Liver (tissue), 9 donors: Measurements from ENCODE around the gene CACNA1C. TPM values are rescaled to one million over a fixed set of nuclear protein-coding genes. Genes with fewer than 3 reads are reported as not detected.

Experiments
- DNase-seq: peaks from one replicate; pipeline ENCODE4 v3.0.0-alpha.2; 2017; ENCODE audit warnings: low spot score
- H3K27ac ChIP-seq, 2 donors: one replicate each; pipeline ENCODE4 v1.7.0; 2013; ENCODE audit warnings: inconsistent platforms in 2 of 2, low read length in 2 of 2, control low read depth in 1 of 2, low read depth in 1 of 2, mild to moderate bottlenecking in 1 of 2
- H3K27me3 ChIP-seq, 4 donors: one replicate each; pipeline versions ENCODE4 v1.6.1 to v1.7.0; 2013; ENCODE audit warnings: low read length in 3 of 4, inconsistent platforms in 1 of 4, mild to moderate bottlenecking in 1 of 4, moderate library complexity in 1 of 4; ENCODE audit not compliant: control insufficient read depth in 4 of 4, insufficient read depth in 4 of 4
- H3K36me3 ChIP-seq, 4 donors: one replicate each; pipeline versions ENCODE4 v1.6.1 to v1.7.0; 2013; ENCODE audit warnings: low read length in 3 of 4, mild to moderate bottlenecking in 3 of 4, low read depth in 1 of 4, moderate library complexity in 1 of 4; ENCODE audit not compliant: control insufficient read depth in 4 of 4, insufficient read depth in 3 of 4
- H3K4me1 ChIP-seq, 4 donors: one replicate each; pipeline versions ENCODE4 v1.6.1 to v1.7.0; 2013; ENCODE audit warnings: low read length in 3 of 4, mild to moderate bottlenecking in 3 of 4, moderate library complexity in 1 of 4; ENCODE audit not compliant: control insufficient read depth in 4 of 4, insufficient read depth in 4 of 4
- H3K4me3 ChIP-seq, 3 donors: one replicate each; pipeline versions ENCODE4 v1.6.1 to v1.7.0; 2013; ENCODE audit warnings: low read length in 3 of 3, control low read depth in 1 of 3, low read depth in 1 of 3, mild to moderate bottlenecking in 1 of 3
- H3K9ac ChIP-seq, 2 donors: one replicate each; pipeline ENCODE4 v1.7.0; 2013; ENCODE audit warnings: low read length in 2 of 2, mild to moderate bottlenecking in 2 of 2, moderate library complexity in 2 of 2, control low read depth in 1 of 2, low read depth in 1 of 2
- H3K9me3 ChIP-seq, 4 donors: one replicate each; pipeline versions ENCODE4 v1.6.1 to v1.7.0; 2013; ENCODE audit warnings: low read length in 3 of 4; ENCODE audit not compliant: control insufficient read depth in 4 of 4
- EGR1 ChIP-seq, 2 donors: IDR thresholded peaks; 2 replicates each; pipeline ENCODE4 v1.6.1; 2016 to 2018; ENCODE audit warnings: antibody characterized with exemption in 2 of 2, low read depth in 2 of 2
- FOXA1 ChIP-seq: IDR thresholded peaks from 2 replicates; pipeline ENCODE4 v1.6.1; 2016; ENCODE audit warnings: antibody characterized with exemption
- FOXA2 ChIP-seq: IDR thresholded peaks from 2 replicates; pipeline ENCODE4 v1.6.1; 2016; ENCODE audit warnings: antibody characterized with exemption
- GABPA ChIP-seq, 2 donors: IDR thresholded peaks in 1 of 2; conservative IDR thresholded peaks in 1 of 2; 2 replicates each; pipeline ENCODE4 v1.6.1; 2016; ENCODE audit warnings: antibody characterized with exemption in 2 of 2, mild to moderate bottlenecking in 1 of 2, moderate library complexity in 1 of 2
- HNF4A ChIP-seq, 2 donors: conservative IDR thresholded peaks; 2 replicates each; pipeline ENCODE4 v1.6.1; 2016; ENCODE audit warnings: antibody characterized with exemption in 2 of 2, mild to moderate bottlenecking in 2 of 2
- HNF4G ChIP-seq: IDR thresholded peaks from 2 replicates; pipeline ENCODE4 v1.6.1; 2016; ENCODE audit warnings: antibody characterized with exemption
- JUND ChIP-seq, 2 donors: IDR thresholded peaks; 2 replicates each; pipeline ENCODE4 v1.6.1; 2016; ENCODE audit warnings: antibody characterized with exemption in 2 of 2
- NR2F2 ChIP-seq: IDR thresholded peaks from 2 replicates; pipeline ENCODE4 v1.6.1; 2016; ENCODE audit warnings: antibody characterized with exemption
- RAD21 ChIP-seq, 2 donors: IDR thresholded peaks; 2 replicates each; pipeline ENCODE4 v1.6.1; 2016; ENCODE audit warnings: antibody characterized with exemption in 2 of 2, mild to moderate bottlenecking in 2 of 2
- RXRA ChIP-seq, 2 donors: IDR thresholded peaks; 2 replicates each; pipeline ENCODE4 v1.6.1; 2017 to 2018; ENCODE audit warnings: antibody characterized with exemption in 2 of 2, mild to moderate bottlenecking in 1 of 2
- SP1 ChIP-seq: IDR thresholded peaks from 2 replicates; pipeline ENCODE4 v1.6.1; 2018; ENCODE audit warnings: antibody characterized with exemption, mild to moderate bottlenecking
- TAF1 ChIP-seq: conservative IDR thresholded peaks from 2 replicates; pipeline ENCODE4 v1.6.1; 2016; ENCODE audit warnings: antibody characterized with exemption, mild to moderate bottlenecking
- YY1 ChIP-seq: IDR thresholded peaks from 2 replicates; pipeline ENCODE4 v1.6.1; 2016; ENCODE audit warnings: antibody characterized with exemption, mild to moderate bottlenecking
- whole genome bisulfite sequencing: extraction: QIAGEN DNeasy Blood & Tissue Kit; methylation state at CpG from one replicate; pipeline ENCODE4 v1.1.7; 2013; 5-methylcytosine and 5-hydroxymethylcytosine counted together
- polyA plus RNA-seq, 2 donors: library from polyadenylated mRNA; stranded (reverse) in 1 of 2; unstranded in 1 of 2; fragments of 200-250 nt in 1 of 2; fragments of >200 nt in 1 of 2; fragmentation: Nextera tagmentation in 1 of 2; extraction: Ambion mirVana in 1 of 2; gene quantifications; one replicate each; pipeline versions ENCODE4 v1.2.1 to v1.2.3, GENCODE V29; 2013 to 2015
- total RNA-seq, 2 donors: library from RNA; depleted of rRNA; stranded (reverse); fragments of >200 nt; gene quantifications; one replicate each; pipeline ENCODE4 v1.2.3, GENCODE V29; 2014
- TF ChIP-seq, protein P1 (sequence below): IDR thresholded peaks from 2 replicates; pipeline ENCODE4 v1.6.1; 2016; ENCODE audit warnings: antibody characterized with exemption, mild to moderate bottlenecking
- TF ChIP-seq, protein P2 (sequence below): IDR thresholded peaks from 2 replicates; pipeline ENCODE4 v1.6.1; 2016; ENCODE audit warnings: antibody characterized with exemption
- TF ChIP-seq, protein P3 (sequence below): IDR thresholded peaks from 2 replicates; pipeline ENCODE4 v1.6.1; 2016; ENCODE audit warnings: antibody characterized with exemption
- TF ChIP-seq, protein P4 (sequence below): IDR thresholded peaks from 2 replicates; pipeline ENCODE4 v1.6.1; 2016; ENCODE audit warnings: antibody characterized with exemption
- TF ChIP-seq, protein P5 (sequence below): fragments of 150-350 bp; IDR thresholded peaks from 2 replicates; pipeline ENCODE4 v1.5.1; 2017; ENCODE audit warnings: improper control_type of control experiment, low read depth, low read length; ENCODE audit not compliant: missing input control
- donor health status: healthy.
- donor health status: healthy.
- donor health status: healthy.
- donor health status: healthy.
- donor health status: healthy.

The CACNA1C gene
- total and polyA plus RNA-seq, 4 donors = 0.23 to 1.9 (median 0.41) TPM

DNA sequence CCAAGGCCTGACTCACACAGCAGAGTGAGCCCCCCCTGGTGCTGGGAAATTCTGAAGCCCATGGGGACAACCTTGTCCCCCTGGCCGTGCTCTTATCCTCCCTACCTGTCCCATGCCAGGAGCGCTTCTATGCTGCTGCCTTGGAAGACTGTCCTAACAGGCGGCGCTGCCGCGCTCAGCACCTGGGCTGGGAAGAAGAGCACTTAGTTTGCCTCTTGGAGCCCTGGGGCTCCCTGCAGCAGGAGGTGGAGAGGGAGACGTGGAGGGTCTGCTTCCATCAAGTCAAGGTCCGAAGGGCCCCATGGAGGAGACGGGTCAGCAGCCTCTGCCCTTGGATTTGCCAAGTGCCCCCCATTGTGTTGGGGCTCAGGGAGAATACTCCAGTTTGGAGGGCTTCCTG lies 300.5 kb downstream of the CACNA1C start:
- Histone ChIP-seq H3K9me3 (no peaks in the 10 kb centered on the region), H3K9ac (no peak overlapping the region), H3K4me1 (no peaks in the 10 kb centered on the region), H3K36me3 (no peaks in the 10 kb centered on the region), H3K27me3 (peaks cover 0 to 2% (median 0%) of the 10 kb centered on the region in 4 donors), H3K4me3 (no peak overlapping the region), H3K27ac (no peak overlapping the region)
- no peak for DNase-seq
- TF ChIP-seq, protein P1, sequence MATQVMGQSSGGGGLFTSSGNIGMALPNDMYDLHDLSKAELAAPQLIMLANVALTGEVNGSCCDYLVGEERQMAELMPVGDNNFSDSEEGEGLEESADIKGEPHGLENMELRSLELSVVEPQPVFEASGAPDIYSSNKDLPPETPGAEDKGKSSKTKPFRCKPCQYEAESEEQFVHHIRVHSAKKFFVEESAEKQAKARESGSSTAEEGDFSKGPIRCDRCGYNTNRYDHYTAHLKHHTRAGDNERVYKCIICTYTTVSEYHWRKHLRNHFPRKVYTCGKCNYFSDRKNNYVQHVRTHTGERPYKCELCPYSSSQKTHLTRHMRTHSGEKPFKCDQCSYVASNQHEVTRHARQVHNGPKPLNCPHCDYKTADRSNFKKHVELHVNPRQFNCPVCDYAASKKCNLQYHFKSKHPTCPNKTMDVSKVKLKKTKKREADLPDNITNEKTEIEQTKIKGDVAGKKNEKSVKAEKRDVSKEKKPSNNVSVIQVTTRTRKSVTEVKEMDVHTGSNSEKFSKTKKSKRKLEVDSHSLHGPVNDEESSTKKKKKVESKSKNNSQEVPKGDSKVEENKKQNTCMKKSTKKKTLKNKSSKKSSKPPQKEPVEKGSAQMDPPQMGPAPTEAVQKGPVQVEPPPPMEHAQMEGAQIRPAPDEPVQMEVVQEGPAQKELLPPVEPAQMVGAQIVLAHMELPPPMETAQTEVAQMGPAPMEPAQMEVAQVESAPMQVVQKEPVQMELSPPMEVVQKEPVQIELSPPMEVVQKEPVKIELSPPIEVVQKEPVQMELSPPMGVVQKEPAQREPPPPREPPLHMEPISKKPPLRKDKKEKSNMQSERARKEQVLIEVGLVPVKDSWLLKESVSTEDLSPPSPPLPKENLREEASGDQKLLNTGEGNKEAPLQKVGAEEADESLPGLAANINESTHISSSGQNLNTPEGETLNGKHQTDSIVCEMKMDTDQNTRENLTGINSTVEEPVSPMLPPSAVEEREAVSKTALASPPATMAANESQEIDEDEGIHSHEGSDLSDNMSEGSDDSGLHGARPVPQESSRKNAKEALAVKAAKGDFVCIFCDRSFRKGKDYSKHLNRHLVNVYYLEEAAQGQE = no peak
- no peak for TF ChIP-seq HNF4A (conservative IDR thresholded peaks at IDR 0.05)
- TF ChIP-seq, protein P2, sequence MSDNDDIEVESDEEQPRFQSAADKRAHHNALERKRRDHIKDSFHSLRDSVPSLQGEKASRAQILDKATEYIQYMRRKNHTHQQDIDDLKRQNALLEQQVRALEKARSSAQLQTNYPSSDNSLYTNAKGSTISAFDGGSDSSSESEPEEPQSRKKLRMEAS = no peak
- no peak for TF ChIP-seq SP1
- no peak for TF ChIP-seq YY1
- TF ChIP-seq, protein P3, sequence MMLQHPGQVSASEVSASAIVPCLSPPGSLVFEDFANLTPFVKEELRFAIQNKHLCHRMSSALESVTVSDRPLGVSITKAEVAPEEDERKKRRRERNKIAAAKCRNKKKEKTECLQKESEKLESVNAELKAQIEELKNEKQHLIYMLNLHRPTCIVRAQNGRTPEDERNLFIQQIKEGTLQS = no peak
- no peak for TF ChIP-seq RAD21 (IDR thresholded peaks at IDR 0.05)
- no peak for TF ChIP-seq HNF4G
- no peak for TF ChIP-seq RXRA (IDR thresholded peaks at IDR 0.05)
- TF ChIP-seq FOXA2 = no peak
- no peak for TF ChIP-seq FOXA1
- TF ChIP-seq TAF1 = no peak
- TF ChIP-seq, protein P4, sequence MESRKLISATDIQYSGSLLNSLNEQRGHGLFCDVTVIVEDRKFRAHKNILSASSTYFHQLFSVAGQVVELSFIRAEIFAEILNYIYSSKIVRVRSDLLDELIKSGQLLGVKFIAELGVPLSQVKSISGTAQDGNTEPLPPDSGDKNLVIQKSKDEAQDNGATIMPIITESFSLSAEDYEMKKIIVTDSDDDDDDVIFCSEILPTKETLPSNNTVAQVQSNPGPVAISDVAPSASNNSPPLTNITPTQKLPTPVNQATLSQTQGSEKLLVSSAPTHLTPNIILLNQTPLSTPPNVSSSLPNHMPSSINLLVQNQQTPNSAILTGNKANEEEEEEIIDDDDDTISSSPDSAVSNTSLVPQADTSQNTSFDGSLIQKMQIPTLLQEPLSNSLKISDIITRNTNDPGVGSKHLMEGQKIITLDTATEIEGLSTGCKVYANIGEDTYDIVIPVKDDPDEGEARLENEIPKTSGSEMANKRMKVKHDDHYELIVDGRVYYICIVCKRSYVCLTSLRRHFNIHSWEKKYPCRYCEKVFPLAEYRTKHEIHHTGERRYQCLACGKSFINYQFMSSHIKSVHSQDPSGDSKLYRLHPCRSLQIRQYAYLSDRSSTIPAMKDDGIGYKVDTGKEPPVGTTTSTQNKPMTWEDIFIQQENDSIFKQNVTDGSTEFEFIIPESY = no peak
- no peak for TF ChIP-seq NR2F2
- no peak for TF ChIP-seq GABPA (IDR thresholded peaks at IDR 0.05 in 1 of 2, conservative IDR thresholded peaks at IDR 0.05 in 1 of 2)
- TF ChIP-seq, protein P5, sequence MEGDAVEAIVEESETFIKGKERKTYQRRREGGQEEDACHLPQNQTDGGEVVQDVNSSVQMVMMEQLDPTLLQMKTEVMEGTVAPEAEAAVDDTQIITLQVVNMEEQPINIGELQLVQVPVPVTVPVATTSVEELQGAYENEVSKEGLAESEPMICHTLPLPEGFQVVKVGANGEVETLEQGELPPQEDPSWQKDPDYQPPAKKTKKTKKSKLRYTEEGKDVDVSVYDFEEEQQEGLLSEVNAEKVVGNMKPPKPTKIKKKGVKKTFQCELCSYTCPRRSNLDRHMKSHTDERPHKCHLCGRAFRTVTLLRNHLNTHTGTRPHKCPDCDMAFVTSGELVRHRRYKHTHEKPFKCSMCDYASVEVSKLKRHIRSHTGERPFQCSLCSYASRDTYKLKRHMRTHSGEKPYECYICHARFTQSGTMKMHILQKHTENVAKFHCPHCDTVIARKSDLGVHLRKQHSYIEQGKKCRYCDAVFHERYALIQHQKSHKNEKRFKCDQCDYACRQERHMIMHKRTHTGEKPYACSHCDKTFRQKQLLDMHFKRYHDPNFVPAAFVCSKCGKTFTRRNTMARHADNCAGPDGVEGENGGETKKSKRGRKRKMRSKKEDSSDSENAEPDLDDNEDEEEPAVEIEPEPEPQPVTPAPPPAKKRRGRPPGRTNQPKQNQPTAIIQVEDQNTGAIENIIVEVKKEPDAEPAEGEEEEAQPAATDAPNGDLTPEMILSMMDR = no peak
- TF ChIP-seq JUND (IDR thresholded peaks at IDR 0.05) = no peak
- no peak for TF ChIP-seq EGR1 (IDR thresholded peaks at IDR 0.05; ENCODE audit: low read depth in 2 of 2)
- WGBS = 92% methylated on average over 9 of the region's 9 CpGs

DNA sequence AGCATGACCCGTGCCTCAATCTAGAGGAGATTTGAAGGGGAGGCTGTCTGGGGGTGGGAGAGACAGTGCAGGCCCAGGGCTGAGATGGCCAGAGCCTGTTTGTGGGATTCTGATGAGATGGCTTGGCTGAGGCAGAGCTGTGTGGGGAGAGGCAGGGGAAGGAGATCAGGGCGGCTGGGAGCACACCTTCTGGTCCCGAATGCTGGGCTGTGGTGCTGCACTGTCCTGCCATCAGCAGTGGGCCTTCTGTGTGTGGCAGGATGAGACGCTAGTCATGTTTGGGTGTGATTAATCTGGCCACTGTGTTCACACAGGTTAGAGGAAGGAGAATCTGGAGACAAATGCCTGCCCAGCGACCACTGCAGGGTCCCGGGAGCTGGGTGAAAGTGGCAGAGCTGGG lies 300.9 kb downstream of the CACNA1C start:
- 60% methylated on average over 6 of the region's 6 CpGs for WGBS
- Histone ChIP-seq H3K4me1 (no peaks in the 10 kb centered on the region), H3K9ac (no peak overlapping the region), H3K27me3 (peaks cover 0 to 2% (median 0%) of the 10 kb centered on the region in 4 donors), H3K4me3 (no peak overlapping the region), H3K36me3 (no peaks in the 10 kb centered on the region), H3K9me3 (no peaks in the 10 kb centered on the region), H3K27ac (no peak overlapping the region)
- no peak for DNase-seq
- TF ChIP-seq FOXA2 = no peak
- TF ChIP-seq, protein P5 = no peak
- TF ChIP-seq, protein P1 = no peak
